DMS114 treated with DMSO at 0.1 percent for 48 hours (cell line): ENCODE results near the gene EWSR1.

ENCODE experiments used
- DNase-seq: peaks from one replicate; lab custom pipeline; 2025; ENCODE audit not compliant: unreplicated experiment; lab: John Stamatoyannopoulos, UW

Gene EWSR1

GRCh38 chr22:29267462-29267857, 608 bp upstream of the EWSR1 start:
- DNase-seq, result no peak

- no peak for DNase-seq
These were observed 602 bp downstream of the EWSR1 start for GRCh38 chr22:29268511-29269229.

GRCh38 chr22:29269230-29269604, 1.1 kb downstream of the EWSR1 start:
- DNase-seq, result no peak

- no peak for DNase-seq
These were observed 1.8 kb downstream of the EWSR1 start for GRCh38 chr22:29269731-29270474.

- DNase-seq, result no peak
These were observed 2.6 kb downstream of the EWSR1 start for GRCh38 chr22:29270475-29271271.

- DNase-seq, result no peak
These were observed 4.6 kb downstream of the EWSR1 start for GRCh38 chr22:29272624-29273023.

- DNase-seq, result no peak
These were observed 7.1 kb downstream of the EWSR1 start for GRCh38 chr22:29275167-29275566.

- no peak for DNase-seq
These were observed 7.9 kb downstream of the EWSR1 start for GRCh38 chr22:29275819-29276565.

GRCh38 chr22:29277927-29278326, 9.9 kb downstream of the EWSR1 start:
- no peak for DNase-seq

GRCh38 chr22:29284196-29284595, 16.1 kb downstream of the EWSR1 start:
- no peak for DNase-seq

- DNase-seq, result no peak
These were observed 20.8 kb downstream of the EWSR1 start for GRCh38 chr22:29288837-29289236.

- DNase-seq, result no peak
These were observed 22.0 kb downstream of the EWSR1 start for GRCh38 chr22:29290061-29290460.

- no peak for DNase-seq
These were observed 23.1 kb downstream of the EWSR1 start for GRCh38 chr22:29291215-29291614.

GRCh38 chr22:29292379-29292778, 24.3 kb downstream of the EWSR1 start:
- no peak for DNase-seq

GRCh38 chr22:29298641-29299040, 30.6 kb downstream of the EWSR1 start:
- DNase-seq, result no peak

- DNase-seq, result no peak
These were observed 31.2 kb downstream of the EWSR1 start for GRCh38 chr22:29299136-29299900.

GRCh38 chr22:29300467-29300806, 32.4 kb downstream of the EWSR1 start:
- DNase-seq, result no peak

- no peak for DNase-seq
These were observed 32.9 kb downstream of the EWSR1 start for GRCh38 chr22:29300807-29301601.

GRCh38 chr22:29301716-29302401, 33.8 kb downstream of the EWSR1 start:
- no peak for DNase-seq
